A673 (cell line): Measurements from ENCODE around the gene TRIML1. TPM values are rescaled to one million over a fixed set of nuclear protein-coding genes. Genes with fewer than 3 reads are reported as not detected.
A peak's percentile ranks its signal among the peaks of the same experiment; 100 is the strongest.

ENCODE experiments used
- Bru-seq: library from RNA; stranded (reverse); fragments of 400-500 nt; gene quantifications from one replicate; lab custom pipeline; 2021; lab: Mats Ljungman, UMichigan
- BruChase-seq, 2 experiments: library from RNA; stranded (reverse); fragments of 400-500 nt; gene quantifications; one replicate each; lab custom pipeline; 2021; lab: Mats Ljungman, UMichigan
- BruUV-seq: library from RNA; stranded (reverse); fragments of 400-500 nt; replicated peaks from 2 replicates; lab custom pipeline; 2021; lab: Mats Ljungman, UMichigan
- CTCF ChIA-PET: fragments of 300-600 bp; sonication (Branson Sonifier 250); formaldehyde crosslinking; loops from one replicate; lab custom pipeline; 2022; ENCODE audit warnings: antibody characterized with exemption; lab: Charles Lee
- POLR2A ChIA-PET: fragments of 300-600 bp; sonication (Branson Sonifier 250); formaldehyde crosslinking; loops from one replicate; lab custom pipeline; 2022; ENCODE audit warnings: antibody characterized with exemption; ENCODE audit not compliant: low non-redundant PET; lab: Charles Lee
- DNase-seq: peaks from one replicate; pipeline ENCODE4 v3.0.0-alpha.2; 2015; ENCODE audit warnings: low spot score
- H3K27ac ChIP-seq: fragments of 200-600 bp; sonication (generic); 2 replicates; pipeline ENCODE4 v1.5.1; 2016; ENCODE audit warnings: mixed run types, low read depth, mild to moderate bottlenecking, mixed read lengths, antibody characterized with exemption, low read length; ENCODE audit not compliant: poor library complexity, severe bottlenecking
- H3K27me3 ChIP-seq: fragments of 200-600 bp; sonication (generic); replicated peaks from 2 replicates; pipeline ENCODE4 v1.6.1; 2017; ENCODE audit warnings: mixed run types, low read depth, mild to moderate bottlenecking, mixed read lengths, antibody characterized with exemption, low read length; ENCODE audit not compliant: insufficient read depth, poor library complexity
- H3K36me3 ChIP-seq: fragments of 200-600 bp; sonication (generic); 2 replicates; pipeline ENCODE4 v1.6.1; 2016; ENCODE audit warnings: mixed run types, mild to moderate bottlenecking, mixed read lengths, antibody characterized with exemption, low read length; ENCODE audit not compliant: insufficient read depth, poor library complexity, severe bottlenecking
- H3K4me1 ChIP-seq: fragments of 200-600 bp; sonication (generic); 2 replicates; pipeline ENCODE4 v1.6.1; 2017; ENCODE audit warnings: mixed run types, mild to moderate bottlenecking, mixed read lengths, antibody characterized with exemption, low read length; ENCODE audit not compliant: insufficient read depth, poor library complexity, severe bottlenecking
- H3K4me3 ChIP-seq: fragments of 200-600 bp; sonication (generic); 2 replicates; pipeline ENCODE4 v1.5.1; 2016; ENCODE audit warnings: low read depth, mixed run types, mild to moderate bottlenecking, mixed read lengths, low read length; ENCODE audit not compliant: poor library complexity, severe bottlenecking
- H3K9me3 ChIP-seq: fragments of 200-600 bp; sonication (generic); 2 replicates; pipeline ENCODE4 v1.6.1; 2016; ENCODE audit warnings: mixed run types, low read depth, mild to moderate bottlenecking, mixed read lengths, antibody characterized with exemption, low read length; ENCODE audit not compliant: poor library complexity, severe bottlenecking
- EZH2 ChIP-seq: fragments of 200-600 bp; sonication (generic); IDR thresholded peaks from 2 replicates; pipeline ENCODE4 v1.6.1; 2017; ENCODE audit warnings: borderline replicate concordance, low read depth, mild to moderate bottlenecking, mixed read lengths, antibody characterized with exemption, low read length; ENCODE audit not compliant: poor library complexity, severe bottlenecking
- intact Hi-C: fragments of 100-400 bp; cut with micrococcal nuclease; formaldehyde crosslinking; loops from one replicate; pipeline ENCODE4 v1.10.0; 2022; ENCODE audit not compliant: unreplicated experiment
- long read RNA-seq: library from polyadenylated mRNA; stranded (forward); transcript quantifications from one replicate; pipeline ENCODE4 v2.0.0, GENCODE V29; 2022
- total RNA-seq: library from RNA; stranded (reverse); gene quantifications from 2 replicates; pipeline ENCODE4 v1.2.3, GENCODE V29; 2021
- TF ChIP-seq, protein P1 (sequence below): fragments of 300-800, 200-600 bp; sonication (generic); conservative IDR thresholded peaks from 2 replicates; pipeline ENCODE4 v1.5.1; 2017; ENCODE audit warnings: low read depth, mild to moderate bottlenecking, antibody characterized with exemption, low read length, moderate library complexity, mixed read lengths

The TRIML1 gene, protein sequence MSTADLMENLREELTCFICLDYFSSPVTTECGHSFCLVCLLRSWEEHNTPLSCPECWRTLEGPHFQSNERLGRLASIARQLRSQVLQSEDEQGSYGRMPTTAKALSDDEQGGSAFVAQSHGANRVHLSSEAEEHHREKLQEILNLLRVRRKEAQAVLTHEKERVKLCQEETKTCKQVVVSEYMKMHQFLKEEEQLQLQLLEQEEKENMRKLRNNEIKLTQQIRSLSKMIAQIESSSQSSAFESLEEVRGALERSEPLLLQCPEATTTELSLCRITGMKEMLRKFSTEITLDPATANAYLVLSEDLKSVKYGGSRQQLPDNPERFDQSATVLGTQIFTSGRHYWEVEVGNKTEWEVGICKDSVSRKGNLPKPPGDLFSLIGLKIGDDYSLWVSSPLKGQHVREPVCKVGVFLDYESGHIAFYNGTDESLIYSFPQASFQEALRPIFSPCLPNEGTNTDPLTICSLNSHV
- total RNA-seq (not detected in 2 replicates), Bru-seq, nascent RNA (not detected), BruChase-seq, experiment 1, labeled RNA remaining after a 2-hour chase (percentile 3 among the genes with signal in this experiment), BruChase-seq, experiment 2, labeled RNA remaining after a 6-hour chase (not detected)
- long read RNA-seq = 0 reads

DNA sequence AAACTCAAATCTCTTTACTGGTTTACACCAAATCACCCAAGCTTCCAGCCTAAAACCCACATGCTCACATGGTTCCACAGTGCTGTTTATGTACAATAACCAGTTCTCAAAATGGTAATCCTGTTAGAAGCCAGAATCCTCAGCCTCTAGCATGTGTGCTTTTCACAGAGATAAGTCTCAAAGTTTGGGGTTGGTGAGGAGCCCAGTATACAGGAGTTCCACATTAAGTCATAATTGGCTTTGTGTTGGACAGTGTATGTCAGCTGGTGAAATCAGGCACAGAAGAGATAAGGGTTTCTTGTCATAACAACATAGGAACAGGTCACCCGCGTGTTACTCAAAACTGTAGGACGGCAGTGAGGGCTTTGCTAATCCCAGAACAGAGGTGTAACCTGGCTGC, at the start of gene TRIML1:
TSS of gene TRIML1 (plus strand) at position 301 of the 400 bp plus-strand sequence. CDS start 118 bp downstream, outside the sequence.
- TF ChIP-seq, protein P1, sequence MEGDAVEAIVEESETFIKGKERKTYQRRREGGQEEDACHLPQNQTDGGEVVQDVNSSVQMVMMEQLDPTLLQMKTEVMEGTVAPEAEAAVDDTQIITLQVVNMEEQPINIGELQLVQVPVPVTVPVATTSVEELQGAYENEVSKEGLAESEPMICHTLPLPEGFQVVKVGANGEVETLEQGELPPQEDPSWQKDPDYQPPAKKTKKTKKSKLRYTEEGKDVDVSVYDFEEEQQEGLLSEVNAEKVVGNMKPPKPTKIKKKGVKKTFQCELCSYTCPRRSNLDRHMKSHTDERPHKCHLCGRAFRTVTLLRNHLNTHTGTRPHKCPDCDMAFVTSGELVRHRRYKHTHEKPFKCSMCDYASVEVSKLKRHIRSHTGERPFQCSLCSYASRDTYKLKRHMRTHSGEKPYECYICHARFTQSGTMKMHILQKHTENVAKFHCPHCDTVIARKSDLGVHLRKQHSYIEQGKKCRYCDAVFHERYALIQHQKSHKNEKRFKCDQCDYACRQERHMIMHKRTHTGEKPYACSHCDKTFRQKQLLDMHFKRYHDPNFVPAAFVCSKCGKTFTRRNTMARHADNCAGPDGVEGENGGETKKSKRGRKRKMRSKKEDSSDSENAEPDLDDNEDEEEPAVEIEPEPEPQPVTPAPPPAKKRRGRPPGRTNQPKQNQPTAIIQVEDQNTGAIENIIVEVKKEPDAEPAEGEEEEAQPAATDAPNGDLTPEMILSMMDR = no peak
- no peak for TF ChIP-seq EZH2
- POLR2A ChIA-PET = no interaction called here
- CTCF ChIA-PET = no interaction called here
- no peak for DNase-seq
- BruUV-seq = no TSS peak
- H3K4me3 ChIP-seq = no peak within 1 kb of the TSS
- intact Hi-C loops = no loop called here
- H3K9me3 ChIP-seq = no peaks in the 10 kb centered on the region
- H3K27me3 ChIP-seq = no peaks in the 10 kb centered on the region
- no peak within 1 kb of the TSS for H3K27ac ChIP-seq
- H3K4me1 ChIP-seq = no peaks in the 10 kb centered on the region
- no peaks in the 10 kb centered on the region for H3K36me3 ChIP-seq

DNA sequence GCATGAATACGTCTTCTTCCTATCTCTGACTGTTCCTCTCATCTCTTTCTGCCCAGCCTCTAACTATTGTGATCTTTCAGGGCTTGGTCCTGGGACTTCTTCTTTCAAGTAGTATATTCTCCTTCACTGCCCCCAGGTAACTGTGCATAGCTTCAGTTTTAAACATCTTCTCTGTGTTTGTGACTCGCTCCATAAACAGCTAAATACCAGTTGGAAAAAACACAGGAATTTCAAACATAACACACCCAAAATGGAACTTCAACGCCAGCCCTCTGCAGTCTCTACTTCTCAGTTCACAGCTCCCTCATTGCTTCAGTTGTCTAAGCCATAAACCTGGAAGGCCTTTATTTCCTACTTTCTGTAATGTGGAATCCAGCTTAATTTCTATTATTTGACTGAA, 46.4 kb upstream of the TRIML1 start:
- Histone ChIP-seq H3K27ac (no peak overlapping the region), H3K9me3 (no peaks in the 10 kb centered on the region), H3K27me3 (no peaks in the 10 kb centered on the region), H3K36me3 (no peaks in the 10 kb centered on the region), H3K4me3 (no peak overlapping the region), H3K4me1 (no peaks in the 10 kb centered on the region)
- intact Hi-C loops = no loop called here
- DNase-seq = no peak
- no TSS peak for BruUV-seq
- no peak for TF ChIP-seq EZH2
- TF ChIP-seq, protein P1 = no peak
- ChIA-PET POLR2A (no interaction called here), CTCF (no interaction called here)

DNA sequence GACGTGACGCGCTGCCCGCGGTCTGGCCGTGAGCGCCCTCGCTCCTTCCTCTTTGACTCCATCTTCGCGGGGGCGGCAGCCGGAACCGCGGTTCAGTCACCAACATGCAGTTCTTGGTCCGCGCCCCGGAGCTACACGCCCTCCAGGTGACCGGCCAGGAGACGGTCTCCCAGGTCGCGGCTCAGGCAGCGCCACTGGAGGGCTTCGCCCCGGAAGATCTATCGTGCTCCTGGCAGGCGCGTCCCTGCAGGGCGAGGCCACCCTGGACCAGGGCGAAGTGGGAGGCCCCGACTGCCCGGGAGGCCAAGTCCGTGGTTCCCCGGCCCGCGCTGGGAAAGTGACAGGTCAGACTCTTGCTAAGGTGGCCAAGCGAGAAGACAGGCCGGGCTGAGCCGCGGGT, 32.8 kb upstream of the TRIML1 start:
- CTCF ChIA-PET = no interaction called here
- H3K9me3 ChIP-seq = no peaks in the 10 kb centered on the region
- no peaks in the 10 kb centered on the region for H3K36me3 ChIP-seq
- H3K27ac ChIP-seq = no peak overlapping the region
- no peaks in the 10 kb centered on the region for H3K4me1 ChIP-seq
- TF ChIP-seq, protein P1 = no peak
- TF ChIP-seq EZH2 = no peak
- POLR2A ChIA-PET = no interaction called here
- no peak overlapping the region for H3K4me3 ChIP-seq
- no peaks in the 10 kb centered on the region for H3K27me3 ChIP-seq
- no peak for DNase-seq
- intact Hi-C loops = no loop called here
- no TSS peak for BruUV-seq
